ENCODE data around the gene CCDC24. TPM values are rescaled to one million over a fixed set of nuclear protein-coding genes. Genes with fewer than 3 reads are reported as not detected.

CCDC24 gene
- total and polyA plus RNA-seq, 2 of the 13 experiments (the other 11 are each of a cell fraction or from before 2014, with no cell fraction given) = 1.4 to 2.9 TPM

DNA sequence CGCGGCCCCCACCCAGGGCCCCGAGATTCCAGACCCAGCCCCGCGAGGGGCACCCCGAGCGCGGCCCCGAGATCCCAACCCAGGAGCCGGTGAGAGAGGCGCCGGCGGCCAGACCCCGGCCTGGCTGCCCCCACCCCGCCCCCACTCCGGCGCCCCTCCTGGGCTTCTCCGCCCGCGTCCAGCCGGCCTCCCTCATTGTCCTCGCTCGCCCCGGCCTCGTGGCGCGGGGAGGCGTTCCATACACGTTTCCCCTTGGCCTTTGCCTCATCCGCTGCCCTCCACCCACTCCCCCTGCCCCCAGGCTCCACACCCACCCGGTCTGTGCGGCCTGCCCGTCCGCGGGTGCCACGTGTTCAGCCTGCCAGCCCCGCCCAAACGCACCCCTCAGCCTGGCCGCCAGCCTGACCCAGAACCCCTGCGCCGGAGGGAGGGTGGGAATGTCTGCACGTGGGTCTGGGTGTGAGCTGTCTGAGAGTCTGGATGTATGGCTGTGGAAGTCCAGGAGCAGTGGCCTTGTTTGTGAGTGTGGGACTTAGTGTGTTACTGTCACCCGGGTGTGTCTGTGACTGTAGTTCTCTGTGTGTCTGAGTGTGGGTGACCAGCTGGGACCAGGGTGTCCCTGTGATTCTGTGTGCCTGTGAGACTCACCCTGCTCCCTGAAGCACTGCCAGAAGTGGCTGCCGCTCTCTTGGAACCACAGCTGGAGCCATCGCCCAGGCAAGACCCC lies 11.7 kb upstream of the CCDC24 start (continued):
- TF ChIP-seq, protein P1, sequence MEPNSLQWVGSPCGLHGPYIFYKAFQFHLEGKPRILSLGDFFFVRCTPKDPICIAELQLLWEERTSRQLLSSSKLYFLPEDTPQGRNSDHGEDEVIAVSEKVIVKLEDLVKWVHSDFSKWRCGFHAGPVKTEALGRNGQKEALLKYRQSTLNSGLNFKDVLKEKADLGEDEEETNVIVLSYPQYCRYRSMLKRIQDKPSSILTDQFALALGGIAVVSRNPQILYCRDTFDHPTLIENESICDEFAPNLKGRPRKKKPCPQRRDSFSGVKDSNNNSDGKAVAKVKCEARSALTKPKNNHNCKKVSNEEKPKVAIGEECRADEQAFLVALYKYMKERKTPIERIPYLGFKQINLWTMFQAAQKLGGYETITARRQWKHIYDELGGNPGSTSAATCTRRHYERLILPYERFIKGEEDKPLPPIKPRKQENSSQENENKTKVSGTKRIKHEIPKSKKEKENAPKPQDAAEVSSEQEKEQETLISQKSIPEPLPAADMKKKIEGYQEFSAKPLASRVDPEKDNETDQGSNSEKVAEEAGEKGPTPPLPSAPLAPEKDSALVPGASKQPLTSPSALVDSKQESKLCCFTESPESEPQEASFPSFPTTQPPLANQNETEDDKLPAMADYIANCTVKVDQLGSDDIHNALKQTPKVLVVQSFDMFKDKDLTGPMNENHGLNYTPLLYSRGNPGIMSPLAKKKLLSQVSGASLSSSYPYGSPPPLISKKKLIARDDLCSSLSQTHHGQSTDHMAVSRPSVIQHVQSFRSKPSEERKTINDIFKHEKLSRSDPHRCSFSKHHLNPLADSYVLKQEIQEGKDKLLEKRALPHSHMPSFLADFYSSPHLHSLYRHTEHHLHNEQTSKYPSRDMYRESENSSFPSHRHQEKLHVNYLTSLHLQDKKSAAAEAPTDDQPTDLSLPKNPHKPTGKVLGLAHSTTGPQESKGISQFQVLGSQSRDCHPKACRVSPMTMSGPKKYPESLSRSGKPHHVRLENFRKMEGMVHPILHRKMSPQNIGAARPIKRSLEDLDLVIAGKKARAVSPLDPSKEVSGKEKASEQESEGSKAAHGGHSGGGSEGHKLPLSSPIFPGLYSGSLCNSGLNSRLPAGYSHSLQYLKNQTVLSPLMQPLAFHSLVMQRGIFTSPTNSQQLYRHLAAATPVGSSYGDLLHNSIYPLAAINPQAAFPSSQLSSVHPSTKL (CRISPR knock-in tag; IDR thresholded peaks at IDR 0.05) = 0 out of 2 replicates have a peak, but pooled peaks have one; percentile 14
- TF ChIP-seq TAF1 (CRISPR knock-in tag; IDR thresholded peaks at IDR 0.05) = peak; percentile 40; the same call in 1 of the 2 replicates
- TF ChIP-seq, protein P2, sequence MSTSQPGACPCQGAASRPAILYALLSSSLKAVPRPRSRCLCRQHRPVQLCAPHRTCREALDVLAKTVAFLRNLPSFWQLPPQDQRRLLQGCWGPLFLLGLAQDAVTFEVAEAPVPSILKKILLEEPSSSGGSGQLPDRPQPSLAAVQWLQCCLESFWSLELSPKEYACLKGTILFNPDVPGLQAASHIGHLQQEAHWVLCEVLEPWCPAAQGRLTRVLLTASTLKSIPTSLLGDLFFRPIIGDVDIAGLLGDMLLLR (CRISPR knock-in tag; IDR thresholded peaks at IDR 0.05) = peak; percentile 82; the same call in 1 of the 2 replicates
- TF ChIP-seq SIX4 (CRISPR knock-in tag; IDR thresholded peaks at IDR 0.05) = no peak
- TF ChIP-seq ZFP36L2 (CRISPR knock-in tag; IDR thresholded peaks at IDR 0.05) = no peak
- TF ChIP-seq, protein P3, sequence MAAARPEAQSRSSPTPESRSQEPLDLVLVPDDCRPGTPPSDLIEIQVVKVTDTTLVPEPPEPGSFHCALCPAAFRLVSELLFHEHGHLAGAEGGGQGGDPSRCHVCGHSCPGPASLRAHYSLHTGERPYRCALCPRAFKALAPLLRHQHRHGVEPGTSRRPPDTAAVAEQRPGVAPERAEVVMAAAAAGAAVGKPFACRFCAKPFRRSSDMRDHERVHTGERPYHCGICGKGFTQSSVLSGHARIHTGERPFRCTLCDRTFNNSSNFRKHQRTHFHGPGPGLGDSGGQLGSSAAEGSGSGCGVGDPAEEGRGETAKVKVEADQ (CRISPR knock-in tag; IDR thresholded peaks at IDR 0.05; ENCODE audit: borderline replicate concordance) = 0 out of 2 replicates have a peak, but pooled peaks have one; percentile 9
- TF ChIP-seq PAWR (CRISPR knock-in tag; IDR thresholded peaks at IDR 0.05; ENCODE audit: borderline replicate concordance) = 0 out of 2 replicates have a peak, but pooled peaks have one; percentile 63
- 0 out of 2 replicates have a peak, but pooled peaks have one; percentile 19 for TF ChIP-seq WIZ (CRISPR knock-in tag; IDR thresholded peaks at IDR 0.05)
- TF ChIP-seq ZNF431 (CRISPR knock-in tag; IDR thresholded peaks at IDR 0.05; ENCODE audit: borderline replicate concordance, low read depth) = peak; percentile 71; the same call in 1 of the 2 replicates
- no peak for TF ChIP-seq ZNF550 (CRISPR knock-in tag; IDR thresholded peaks at IDR 0.05; ENCODE audit: borderline replicate concordance)
- peak; percentile 50; the same call in 1 of the 2 replicates for TF ChIP-seq HDAC2 (CRISPR knock-in tag; IDR thresholded peaks at IDR 0.05)
- no peak for TF ChIP-seq ATF7 (IDR thresholded peaks at IDR 0.05)
- TF ChIP-seq ATF7 (CRISPR knock-in tag; IDR thresholded peaks at IDR 0.05) = no peak
- peak; percentile 80 for TF ChIP-seq ZNF883 (CRISPR knock-in tag; IDR thresholded peaks at IDR 0.05; ENCODE audit: not compliant biosample characterization)
- no peak for TF ChIP-seq SOX6 (IDR thresholded peaks at IDR 0.05)
- 0 out of 2 replicates have a peak, but pooled peaks have one; percentile 16 for TF ChIP-seq SOX6 (CRISPR knock-in tag; IDR thresholded peaks at IDR 0.05)
- peak; percentile 29; the same call in 1 of the 2 replicates for TF ChIP-seq MED1 (CRISPR knock-in tag; IDR thresholded peaks at IDR 0.05)
- no peak for TF ChIP-seq NR2F2 (IDR thresholded peaks at IDR 0.05; ENCODE audit: borderline replicate concordance, low read depth)
- no peak for TF ChIP-seq NFATC3 (CRISPR knock-in tag; IDR thresholded peaks at IDR 0.05)
- peak; percentile 62; the same call in 1 of the 2 replicates for TF ChIP-seq SPEN (CRISPR knock-in tag; IDR thresholded peaks at IDR 0.05; ENCODE audit: low read depth)
- TF ChIP-seq ZNF83 (CRISPR knock-in tag; IDR thresholded peaks at IDR 0.05; ENCODE audit: borderline replicate concordance) = 0 out of 2 replicates have a peak, but pooled peaks have one; percentile 26
- TF ChIP-seq, protein P4, sequence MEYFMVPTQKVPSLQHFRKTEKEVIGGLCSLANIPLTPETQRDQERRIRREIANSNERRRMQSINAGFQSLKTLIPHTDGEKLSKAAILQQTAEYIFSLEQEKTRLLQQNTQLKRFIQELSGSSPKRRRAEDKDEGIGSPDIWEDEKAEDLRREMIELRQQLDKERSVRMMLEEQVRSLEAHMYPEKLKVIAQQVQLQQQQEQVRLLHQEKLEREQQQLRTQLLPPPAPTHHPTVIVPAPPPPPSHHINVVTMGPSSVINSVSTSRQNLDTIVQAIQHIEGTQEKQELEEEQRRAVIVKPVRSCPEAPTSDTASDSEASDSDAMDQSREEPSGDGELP (IDR thresholded peaks at IDR 0.05; ENCODE audit: borderline replicate concordance, low read depth) = no peak
- no peak for TF ChIP-seq ZNF432 (CRISPR knock-in tag; IDR thresholded peaks at IDR 0.05; ENCODE audit: borderline replicate concordance)
- peak; percentile 50; the same call in 1 of the 2 replicates for TF ChIP-seq NFKBIZ (CRISPR knock-in tag; IDR thresholded peaks at IDR 0.05)
- TF ChIP-seq TOPORS (CRISPR knock-in tag; IDR thresholded peaks at IDR 0.05) = 0 out of 2 replicates have a peak, but pooled peaks have one; percentile 41

All from HepG2 (cell line).